DOHH2 (cell line): ENCODE data around the gene ARRB1.

Source experiments
- H3F3A ChIP-seq: fragments of 200-600 bp; sonication (generic), shearing (Covaris generic); 2 replicates; pipeline ENCODE4 v1.6.0; 2016; ENCODE audit warnings: antibody characterized with exemption, mild to moderate bottlenecking; ENCODE audit not compliant: control insufficient read depth, insufficient read depth
- H3K27ac ChIP-seq: fragments of 200-600 bp; sonication (generic); 2 replicates; pipeline ENCODE4 v1.5.1; 2014; ENCODE audit warnings: low read depth, mild to moderate bottlenecking, low read length, moderate library complexity
- H3K27me3 ChIP-seq: fragments of 200-600 bp; sonication (generic); 2 replicates; pipeline ENCODE4 v1.6.1; 2014; ENCODE audit warnings: mild to moderate bottlenecking, low read length, mixed read lengths; ENCODE audit not compliant: control insufficient read depth
- H3K36me3 ChIP-seq: fragments of 200-600 bp; sonication (generic); 2 replicates; pipeline ENCODE4 v1.6.1; 2014; ENCODE audit warnings: mild to moderate bottlenecking, low read length, moderate library complexity, mixed read lengths; ENCODE audit not compliant: control insufficient read depth
- H3K4me1 ChIP-seq: fragments of 200-600 bp; sonication (generic); 2 replicates; pipeline ENCODE4 v1.6.1; 2014; ENCODE audit warnings: mild to moderate bottlenecking, low read length, mixed read lengths; ENCODE audit not compliant: control insufficient read depth
- H3K4me2 ChIP-seq: fragments of 200-600 bp; sonication (generic); 2 replicates; pipeline ENCODE4 v1.6.0; 2014; ENCODE audit warnings: mild to moderate bottlenecking, low read length, moderate library complexity
- H3K4me3 ChIP-seq: fragments of 200-600 bp; sonication (generic); 2 replicates; pipeline ENCODE4 v1.5.1; 2014; ENCODE audit warnings: mild to moderate bottlenecking, low read length, mixed read lengths
- H3K79me2 ChIP-seq: fragments of 200-600 bp; sonication (generic); 2 replicates; pipeline ENCODE4 v1.6.1; 2014; ENCODE audit warnings: mild to moderate bottlenecking, low read length, mixed read lengths; ENCODE audit not compliant: control insufficient read depth
- H3K9me2 ChIP-seq: fragments of 200-600 bp; sonication (generic); replicated peaks from 2 replicates; pipeline ENCODE4 v1.6.1; 2014; ENCODE audit warnings: mild to moderate bottlenecking, low read length, mixed read lengths; ENCODE audit not compliant: control insufficient read depth
- H3K9me3 ChIP-seq: fragments of 200-600 bp; sonication (generic); 2 replicates; pipeline ENCODE4 v1.6.1; 2014; ENCODE audit warnings: antibody characterized with exemption, low read length, mixed read lengths; ENCODE audit not compliant: control insufficient read depth, insufficient read depth
- H4K20me1 ChIP-seq: fragments of 200-600 bp; sonication (generic); 2 replicates; pipeline ENCODE4 v1.6.0; 2014; ENCODE audit warnings: low read depth, mild to moderate bottlenecking, antibody characterized with exemption, low read length, moderate library complexity; ENCODE audit not compliant: control insufficient read depth, insufficient read depth
- CTCF ChIP-seq: fragments of 200-600 bp; sonication (generic); IDR thresholded peaks from one replicate; pipeline ENCODE4 v1.5.1; 2014; ENCODE audit warnings: antibody characterized with exemption, mild to moderate bottlenecking, low read depth, low read length; ENCODE audit not compliant: poor library complexity, severe bottlenecking
- EZH2phosphoT487 ChIP-seq: fragments of 200-600 bp; sonication (generic); IDR thresholded peaks from 2 replicates; pipeline ENCODE4 v1.6.1; 2017; ENCODE audit warnings: borderline replicate concordance, mild to moderate bottlenecking, antibody characterized with exemption, low read length, moderate library complexity, mixed read lengths

The ARRB1 gene

GRCh38 chr11:75239531-75240290 lies 111.8 kb downstream of the ARRB1 start:
- no peaks in the 10 kb centered on the region for H3K36me3 ChIP-seq
- TF ChIP-seq EZH2phosphoT487: no peak
- TF ChIP-seq CTCF: no peak
- no peak overlapping the region for H3K4me3 ChIP-seq
- no peaks in the 10 kb centered on the region for H3K79me2 ChIP-seq
- H3K27ac ChIP-seq: no peak overlapping the region
- H3K9me2 ChIP-seq: no peaks in the 10 kb centered on the region
- no peaks in the 10 kb centered on the region for H3K4me1 ChIP-seq
- no peaks in the 10 kb centered on the region for H3K27me3 ChIP-seq
- H3F3A ChIP-seq: no peaks in the 10 kb centered on the region
- no peaks in the 10 kb centered on the region for H3K9me3 ChIP-seq
- H3K4me2 ChIP-seq: no peak overlapping the region
- no peaks in the 10 kb centered on the region for H4K20me1 ChIP-seq

GRCh38 chr11:75238595-75239440 lies 112.6 kb downstream of the ARRB1 start:
- no peaks in the 10 kb centered on the region for H3K27me3 ChIP-seq
- H3F3A ChIP-seq: no peaks in the 10 kb centered on the region
- H3K4me1 ChIP-seq: no peaks in the 10 kb centered on the region
- H3K4me2 ChIP-seq: no peak overlapping the region
- H3K36me3 ChIP-seq: no peaks in the 10 kb centered on the region
- H3K79me2 ChIP-seq: no peaks in the 10 kb centered on the region
- H3K27ac ChIP-seq: no peak overlapping the region
- no peak overlapping the region for H3K4me3 ChIP-seq
- H3K9me2 ChIP-seq: no peaks in the 10 kb centered on the region
- no peaks in the 10 kb centered on the region for H3K9me3 ChIP-seq
- H4K20me1 ChIP-seq: no peaks in the 10 kb centered on the region
- TF ChIP-seq CTCF: no peak
- no peak for TF ChIP-seq EZH2phosphoT487

- no peaks in the 10 kb centered on the region for H3K4me1 ChIP-seq
- no peaks in the 10 kb centered on the region for H3K27me3 ChIP-seq
- H3K27ac ChIP-seq: no peak overlapping the region
- no peaks in the 10 kb centered on the region for H3K9me2 ChIP-seq
- TF ChIP-seq EZH2phosphoT487 (no peak), CTCF (no peak)
- H3K4me2 ChIP-seq: no peak overlapping the region
- no peaks in the 10 kb centered on the region for H3K79me2 ChIP-seq
- H3F3A ChIP-seq: no peaks in the 10 kb centered on the region
- H3K36me3 ChIP-seq: no peaks in the 10 kb centered on the region
- H3K9me3 ChIP-seq: no peaks in the 10 kb centered on the region
- H3K4me3 ChIP-seq: no peak overlapping the region
- H4K20me1 ChIP-seq: no peaks in the 10 kb centered on the region
Measured at GRCh38 chr11:75237050-75237449, 114.4 kb downstream of the ARRB1 start.
